Suppressor macrophage treated with lipopolysaccharide for 4 hours (primary cell): ENCODE data around the gene TMEM179.

ENCODE experiments used
- DNase-seq: peaks from one replicate; pipeline ENCODE4 v3.0.0-alpha.2; 2020

Gene TMEM179

GRCh38 chr14:104554088-104554607 is 50.4 kb downstream of the TMEM179 start:
- no peak for DNase-seq

- DNase-seq: no peak
Measured at GRCh38 chr14:104553166-104554087, 51.1 kb downstream of the TMEM179 start.

- no peak for DNase-seq
Measured at GRCh38 chr14:104552738-104553125, 51.8 kb downstream of the TMEM179 start.

- DNase-seq: no peak
Measured at GRCh38 chr14:104551851-104552737, 52.5 kb downstream of the TMEM179 start.

- no peak for DNase-seq
Measured at GRCh38 chr14:104550861-104551728, 53.5 kb downstream of the TMEM179 start.

GRCh38 chr14:104550340-104550860 is 54.2 kb downstream of the TMEM179 start:
- no peak for DNase-seq

GRCh38 chr14:104549536-104550339 is 54.8 kb downstream of the TMEM179 start:
- DNase-seq: no peak

- no peak for DNase-seq
Measured at GRCh38 chr14:104548802-104549535, 55.6 kb downstream of the TMEM179 start.

- DNase-seq: no peak
Measured at GRCh38 chr14:104547998-104548700, 56.4 kb downstream of the TMEM179 start.

GRCh38 chr14:104547310-104547997 is 57.1 kb downstream of the TMEM179 start:
- no peak for DNase-seq

GRCh38 chr14:104546591-104547309 is 57.8 kb downstream of the TMEM179 start:
- no peak for DNase-seq

GRCh38 chr14:104545942-104546501 is 58.5 kb downstream of the TMEM179 start:
- DNase-seq: no peak

- no peak for DNase-seq
Measured at GRCh38 chr14:104545151-104545941, 59.2 kb downstream of the TMEM179 start.

- DNase-seq: no peak
Measured at GRCh38 chr14:104544362-104544961, 60.1 kb downstream of the TMEM179 start.

- no peak for DNase-seq
Measured at GRCh38 chr14:104542871-104543830, 61.4 kb downstream of the TMEM179 start.
